ENCODE results near the gene ZCCHC8. TPM values are rescaled to one million over a fixed set of nuclear protein-coding genes. Genes with fewer than 3 reads are reported as not detected.

ZCCHC8 gene
- total and polyA plus RNA-seq, 2 donors (not counting 3 experiments of a cell fraction or from before 2014, with no cell fraction given): 10.0 to 24.4 TPM

DNA sequence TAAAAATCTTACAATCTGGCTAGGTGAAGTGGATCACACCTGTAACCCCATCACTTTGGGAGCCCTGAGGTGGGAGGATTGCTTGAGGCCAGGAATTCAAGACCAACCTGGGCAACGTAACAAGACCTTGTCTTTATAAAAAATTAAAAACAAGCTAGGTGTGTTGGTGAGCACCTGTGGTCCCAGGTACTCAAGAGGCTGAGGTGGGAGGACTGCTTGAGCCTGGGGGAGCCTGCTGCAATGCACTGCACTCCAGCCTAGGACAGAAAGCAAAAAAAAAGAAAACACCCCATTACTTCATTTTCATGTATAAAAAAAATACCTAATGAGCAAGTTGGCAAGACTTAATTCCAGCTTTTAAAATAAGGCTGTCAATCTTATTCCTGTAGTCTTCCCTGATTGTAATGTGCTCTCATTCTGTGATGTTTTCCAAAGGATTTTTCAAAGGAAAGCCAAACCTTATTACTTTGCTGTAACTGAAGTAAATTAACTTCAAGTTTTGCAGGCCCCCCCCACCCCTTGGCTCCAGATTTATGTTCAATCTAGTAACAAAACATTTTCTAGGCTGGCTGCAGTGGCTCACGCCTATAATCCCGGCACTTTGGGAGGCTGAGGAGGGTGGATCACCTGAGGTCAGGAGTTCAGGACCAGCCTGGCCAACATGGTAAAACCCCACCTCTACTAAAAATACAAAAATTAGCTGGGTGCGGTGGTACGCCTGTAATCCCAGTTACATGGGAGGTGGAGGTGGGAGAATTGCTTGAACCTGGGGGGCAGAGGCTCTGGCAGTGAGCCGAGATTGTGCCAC, 3.3 kb upstream of the ZCCHC8 start:
- DNase-seq (ENCODE audit: low read depth, low spot score): no peak
- H4K20me1 ChIP-seq (replicated peaks; ENCODE audit: control insufficient read depth, extremely low read depth, insufficient read depth, low read length): no peaks in the 10 kb centered on the region
- POLR2A ChIA-PET: interaction anchor here (0.6 to 0.7 kb wide), 2 partner anchors 8 to 986 kb away, joined by 3 read pairs; no protein-coding TSS in a partner anchor
- H3K27me3 ChIP-seq (ENCODE audit: control insufficient read depth in 2 of 2, insufficient read depth in 2 of 2, low read length in 2 of 2): no peaks in the 10 kb centered on the region
- no peak overlapping the region for H3K4me2 ChIP-seq (ENCODE audit: insufficient read depth, low read length)
- peaks cover 18% of the 10 kb centered on the region for H3K79me2 ChIP-seq (ENCODE audit: control insufficient read depth, insufficient read depth, low read length)
- H3K9me1 ChIP-seq (replicated peaks; ENCODE audit: control insufficient read depth, extremely low read depth, insufficient read depth, low read length): no peaks in the 10 kb centered on the region
- no peak overlapping the region for H3K27ac ChIP-seq (ENCODE audit: insufficient read depth, low read depth, low read length)
- intact Hi-C loops (cut with micrococcal nuclease): loop anchor here (2.0 kb wide), 1 partner anchor 13 kb away; no protein-coding TSS in a partner anchor
- TF ChIP-seq, protein P1, sequence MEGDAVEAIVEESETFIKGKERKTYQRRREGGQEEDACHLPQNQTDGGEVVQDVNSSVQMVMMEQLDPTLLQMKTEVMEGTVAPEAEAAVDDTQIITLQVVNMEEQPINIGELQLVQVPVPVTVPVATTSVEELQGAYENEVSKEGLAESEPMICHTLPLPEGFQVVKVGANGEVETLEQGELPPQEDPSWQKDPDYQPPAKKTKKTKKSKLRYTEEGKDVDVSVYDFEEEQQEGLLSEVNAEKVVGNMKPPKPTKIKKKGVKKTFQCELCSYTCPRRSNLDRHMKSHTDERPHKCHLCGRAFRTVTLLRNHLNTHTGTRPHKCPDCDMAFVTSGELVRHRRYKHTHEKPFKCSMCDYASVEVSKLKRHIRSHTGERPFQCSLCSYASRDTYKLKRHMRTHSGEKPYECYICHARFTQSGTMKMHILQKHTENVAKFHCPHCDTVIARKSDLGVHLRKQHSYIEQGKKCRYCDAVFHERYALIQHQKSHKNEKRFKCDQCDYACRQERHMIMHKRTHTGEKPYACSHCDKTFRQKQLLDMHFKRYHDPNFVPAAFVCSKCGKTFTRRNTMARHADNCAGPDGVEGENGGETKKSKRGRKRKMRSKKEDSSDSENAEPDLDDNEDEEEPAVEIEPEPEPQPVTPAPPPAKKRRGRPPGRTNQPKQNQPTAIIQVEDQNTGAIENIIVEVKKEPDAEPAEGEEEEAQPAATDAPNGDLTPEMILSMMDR (IDR thresholded peaks at IDR 0.05; ENCODE audit: extremely low read depth in 1 of 2, insufficient read depth in 1 of 2, low read depth in 1 of 2, low read length in 2 of 2): no peak
- TF ChIP-seq EZH2 (IDR thresholded peaks at IDR 0.05; ENCODE audit: borderline replicate concordance, low read depth, low read length, severe bottlenecking): no peak
- TF ChIP-seq MYC (IDR thresholded peaks at IDR 0.05; ENCODE audit: low read depth, low read length): no peak
- no peak for TF ChIP-seq POLR2AphosphoS5 (IDR thresholded peaks at IDR 0.05; ENCODE audit: insufficient read depth, low read depth, low read length)
- peak; percentile 63 for TF ChIP-seq POLR2A (IDR thresholded peaks at IDR 0.05; ENCODE audit: low read depth, low read length)
- dilution Hi-C loops (cut with MboI; ENCODE audit: extremely low pct_ligation_motif_present, low sequenced_read_pairs): no loop called here
- H3K9ac ChIP-seq (replicated peaks; ENCODE audit: extremely low read depth, insufficient read depth, low read length): no peak overlapping the region
- no peak overlapping the region for H2AFZ ChIP-seq (ENCODE audit: low read depth, low read length)
- no peaks in the 10 kb centered on the region for H3K9me3 ChIP-seq (replicated peaks; ENCODE audit: control insufficient read depth, insufficient read depth, low read length)
- no peak for FAIRE-seq
- no peak overlapping the region for H3K4me3 ChIP-seq (replicated peaks in 1 of 3; ENCODE audit: insufficient read depth in 1 of 3, low read depth in 1 of 3, low read length in 3 of 3)
- CTCF ChIA-PET: no interaction called here
- no TSS peak for BruUV-seq (replicated peaks)
- peaks cover 8% of the 10 kb centered on the region for H3K4me1 ChIP-seq (ENCODE audit: control insufficient read depth, extremely low read depth, insufficient read depth, low read length)
- H3K36me3 ChIP-seq (ENCODE audit: control insufficient read depth in 2 of 2, extremely low read depth in 1 of 2, insufficient read depth in 2 of 2, low read length in 2 of 2): peaks cover 27 to 32% of the 10 kb centered on the region in 2 experiments
